HUES48 (cell line): ENCODE results near the gene ANO10.
"Not testable (repeated sequence)": the region's sequence is repeated elsewhere in the genome, so short reads cannot be mapped to it uniquely, and the experiment has no call there.

Experiments used
- H3K27ac ChIP-seq: one replicate; pipeline ENCODE4 v1.7.0; 2013; ENCODE audit warnings: low read depth, low read length, inconsistent platforms
- H3K27me3 ChIP-seq: 2 replicates; pipeline ENCODE4 v1.6.1; 2013; ENCODE audit warnings: mild to moderate bottlenecking, low read length; ENCODE audit not compliant: control insufficient read depth, insufficient read depth
- H3K36me3 ChIP-seq: 2 replicates; pipeline ENCODE4 v1.6.1; 2013; ENCODE audit warnings: low read length; ENCODE audit not compliant: control insufficient read depth, insufficient read depth
- H3K4me1 ChIP-seq: 2 replicates; pipeline ENCODE4 v1.6.1; 2013; ENCODE audit warnings: mild to moderate bottlenecking, low read length; ENCODE audit not compliant: control insufficient read depth, insufficient read depth
- H3K4me3 ChIP-seq: 2 replicates; pipeline ENCODE4 v1.5.1; 2013; ENCODE audit warnings: mild to moderate bottlenecking, low read depth, low read length
- H3K9ac ChIP-seq: 2 replicates; pipeline ENCODE4 v1.6.1; 2013; ENCODE audit warnings: mild to moderate bottlenecking, low read depth, low read length, moderate library complexity
- H3K9me3 ChIP-seq: 2 replicates; pipeline ENCODE4 v1.6.1; 2013; ENCODE audit warnings: low read length; ENCODE audit not compliant: control insufficient read depth, insufficient read depth

The ANO10 gene

GRCh38 chr3:43362961-43363360 is 258.9 kb downstream of the ANO10 start:
- no peaks in the 10 kb centered on the region for H3K9me3 ChIP-seq
- H3K36me3 ChIP-seq: peaks cover 10% of the 10 kb centered on the region
- H3K4me1 ChIP-seq: peaks cover 15% of the 10 kb centered on the region
- no peaks in the 10 kb centered on the region for H3K27me3 ChIP-seq
- no peak overlapping the region for H3K27ac ChIP-seq
- no peak overlapping the region for H3K4me3 ChIP-seq
- no peak overlapping the region for H3K9ac ChIP-seq

GRCh38 chr3:43362183-43362582 is 259.6 kb downstream of the ANO10 start:
- Histone ChIP-seq H3K4me3 (no peak overlapping the region), H3K9ac (no peak overlapping the region), H3K4me1 (peaks cover 15% of the 10 kb centered on the region), H3K27ac (no peak overlapping the region), H3K9me3 (no peaks in the 10 kb centered on the region), H3K36me3 (peaks cover 10% of the 10 kb centered on the region), H3K27me3 (no peaks in the 10 kb centered on the region)

- no peaks in the 10 kb centered on the region for H3K9me3 ChIP-seq
- no peak overlapping the region for H3K9ac ChIP-seq
- no peaks in the 10 kb centered on the region for H3K27me3 ChIP-seq
- H3K4me3 ChIP-seq: no peak overlapping the region
- peaks cover 15% of the 10 kb centered on the region for H3K4me1 ChIP-seq
- peak overlapping the region; percentile 57 for H3K27ac ChIP-seq
- H3K36me3 ChIP-seq: peaks cover 6% of the 10 kb centered on the region
Measured at GRCh38 chr3:43361077-43361476, 260.7 kb downstream of the ANO10 start.

- H3K9me3 ChIP-seq, H3K9ac ChIP-seq, H3K27ac ChIP-seq, H3K27me3 ChIP-seq, H3K36me3 ChIP-seq, H3K4me3 ChIP-seq, H3K4me1 ChIP-seq: not testable (repeated sequence)
Measured at GRCh38 chr3:43356033-43356432, 265.8 kb downstream of the ANO10 start.

- H3K27ac ChIP-seq: no peak overlapping the region
- H3K9me3 ChIP-seq: no peaks in the 10 kb centered on the region
- H3K4me3 ChIP-seq: no peak overlapping the region
- H3K27me3 ChIP-seq: no peaks in the 10 kb centered on the region
- H3K4me1 ChIP-seq: no peaks in the 10 kb centered on the region
- H3K9ac ChIP-seq: no peak overlapping the region
- peaks cover 2% of the 10 kb centered on the region; the same call in 1 of the 2 replicates for H3K36me3 ChIP-seq
Measured at GRCh38 chr3:43353923-43354670, 267.7 kb downstream of the ANO10 start.

GRCh38 chr3:43353393-43353792 is 268.4 kb downstream of the ANO10 start:
- H3K27me3 ChIP-seq: no peaks in the 10 kb centered on the region
- H3K4me1 ChIP-seq: no peaks in the 10 kb centered on the region
- no peak overlapping the region for H3K9ac ChIP-seq
- no peaks in the 10 kb centered on the region for H3K9me3 ChIP-seq
- H3K27ac ChIP-seq: no peak overlapping the region
- no peak overlapping the region for H3K4me3 ChIP-seq
- H3K36me3 ChIP-seq: peaks cover 9% of the 10 kb centered on the region

GRCh38 chr3:43349716-43350115 is 272.1 kb downstream of the ANO10 start:
- H3K4me1 ChIP-seq: peaks cover 4% of the 10 kb centered on the region
- no peak overlapping the region for H3K27ac ChIP-seq
- peaks cover 28% of the 10 kb centered on the region for H3K36me3 ChIP-seq
- H3K4me3 ChIP-seq: no peak overlapping the region
- H3K9ac ChIP-seq: no peak overlapping the region
- no peaks in the 10 kb centered on the region for H3K27me3 ChIP-seq
- no peaks in the 10 kb centered on the region for H3K9me3 ChIP-seq

GRCh38 chr3:43348852-43349574 is 272.8 kb downstream of the ANO10 start:
- Histone ChIP-seq H3K9me3 (no peaks in the 10 kb centered on the region), H3K27ac (no peak overlapping the region), H3K4me1 (peaks cover 10% of the 10 kb centered on the region)

GRCh38 chr3:43348350-43348749 is 273.5 kb downstream of the ANO10 start:
- Histone ChIP-seq H3K9ac (no peak overlapping the region), H3K4me3 (no peak overlapping the region), H3K4me1 (peaks cover 17% of the 10 kb centered on the region), H3K27ac (no peak overlapping the region), H3K27me3 (no peaks in the 10 kb centered on the region), H3K9me3 (no peaks in the 10 kb centered on the region), H3K36me3 (peaks cover 28% of the 10 kb centered on the region)

More at GRCh38 chr3:43348852-43349574, 272.8 kb downstream of the ANO10 start:
- no peak overlapping the region for H3K4me3 ChIP-seq
- no peaks in the 10 kb centered on the region for H3K27me3 ChIP-seq
- H3K36me3 ChIP-seq: peaks cover 28% of the 10 kb centered on the region
- H3K9ac ChIP-seq: no peak overlapping the region

- Histone ChIP-seq H3K27me3 (no peaks in the 10 kb centered on the region), H3K4me3 (no peak overlapping the region), H3K36me3 (peaks cover 28% of the 10 kb centered on the region), H3K9me3 (no peaks in the 10 kb centered on the region), H3K4me1 (peaks cover 23% of the 10 kb centered on the region), H3K27ac (no peak overlapping the region), H3K9ac (no peak overlapping the region)
Measured at GRCh38 chr3:43347774-43348173, 274.0 kb downstream of the ANO10 start.

GRCh38 chr3:43346978-43347749 is 274.6 kb downstream of the ANO10 start:
- Histone ChIP-seq H3K27me3 (no peaks in the 10 kb centered on the region), H3K27ac (no peak overlapping the region), H3K9ac (no peak overlapping the region), H3K4me3 (no peak overlapping the region), H3K36me3 (peaks cover 32% of the 10 kb centered on the region), H3K9me3 (no peaks in the 10 kb centered on the region), H3K4me1 (peaks cover 29% of the 10 kb centered on the region)
